GM19025 (cell line): ENCODE measurements around the gene EREG.

Experiments
- ATAC-seq: cut with Tn5 transposase; IDR thresholded peaks from one replicate; pipeline ENCODE4 v1.9.1; 2021; ENCODE audit warnings: mild to moderate bottlenecking, low read depth, moderate library complexity; ENCODE audit not compliant: unreplicated experiment

EREG gene

DNA sequence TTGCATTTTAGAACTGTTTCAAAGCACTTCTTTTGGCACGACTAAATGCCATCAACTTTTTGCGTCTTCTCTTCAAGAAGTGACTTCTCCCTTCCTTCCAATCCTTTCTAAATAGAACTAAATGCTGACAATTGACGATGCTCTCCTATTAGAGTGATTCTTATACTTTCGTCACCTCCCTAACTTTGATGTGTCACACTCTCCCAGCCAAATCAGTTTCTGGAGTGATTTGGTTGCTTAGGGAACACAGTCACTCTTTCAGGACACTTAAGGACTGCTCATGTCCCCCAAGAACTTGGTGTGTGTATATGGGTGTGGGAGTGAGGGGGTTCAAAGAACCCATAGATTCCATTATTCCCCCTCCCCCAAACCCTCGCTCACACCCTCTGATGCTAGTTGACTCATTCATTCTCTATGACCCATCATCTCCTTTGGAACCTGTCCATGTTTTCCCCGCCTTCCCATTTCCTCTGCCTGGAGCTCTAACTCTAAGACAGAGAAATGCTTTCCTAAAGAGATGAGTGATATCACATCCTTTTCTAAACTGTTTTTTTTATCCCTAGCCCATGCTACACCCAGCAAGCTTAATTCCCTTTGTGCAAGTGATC is 53.2 kb downstream of the EREG start:
- no peak for ATAC-seq

- ATAC-seq: no peak
Observed at GRCh38 chr4:74420863-74421262, 55.9 kb downstream of the EREG start.

- no peak for ATAC-seq
Observed at GRCh38 chr4:74423104-74423503, 58.2 kb downstream of the EREG start.

DNA sequence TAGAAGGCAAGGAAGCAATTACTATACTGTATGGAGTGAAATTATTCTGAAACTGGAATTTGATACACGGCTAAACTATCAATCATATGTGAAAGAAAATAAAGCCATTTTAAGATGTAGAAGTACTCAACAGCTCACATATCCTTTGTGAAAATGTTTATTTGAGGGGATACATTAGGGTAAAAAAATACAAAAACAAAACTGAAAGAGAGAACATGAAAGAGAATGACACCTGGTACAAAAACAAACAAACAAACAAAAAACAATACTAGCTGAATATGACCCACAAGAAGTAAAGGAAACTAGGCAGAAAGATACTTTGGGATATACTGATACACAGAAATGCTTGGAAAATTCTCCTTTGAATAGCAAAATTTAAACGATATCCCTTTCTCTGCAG is 59.2 kb downstream of the EREG start:
- no peak for ATAC-seq

DNA sequence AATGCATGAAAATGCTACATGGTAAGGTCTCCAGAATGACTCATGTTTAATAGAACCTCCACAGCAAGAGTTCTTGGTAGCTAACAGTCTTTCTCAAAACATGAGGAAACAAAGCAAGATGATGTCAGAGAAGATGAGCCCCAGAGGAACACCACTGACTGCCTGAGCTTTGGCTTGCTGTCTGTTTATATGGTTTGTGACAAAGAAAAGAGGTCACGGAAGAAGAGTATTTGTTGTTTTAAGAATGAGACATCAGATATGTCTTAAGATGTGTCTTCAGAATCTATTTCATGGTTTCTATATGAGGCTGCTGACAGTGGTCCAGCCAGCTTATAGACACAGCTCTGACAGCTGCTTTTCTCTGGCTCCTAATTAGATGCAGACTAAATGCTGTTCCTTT is 61.2 kb downstream of the EREG start:
- ATAC-seq: no peak

DNA sequence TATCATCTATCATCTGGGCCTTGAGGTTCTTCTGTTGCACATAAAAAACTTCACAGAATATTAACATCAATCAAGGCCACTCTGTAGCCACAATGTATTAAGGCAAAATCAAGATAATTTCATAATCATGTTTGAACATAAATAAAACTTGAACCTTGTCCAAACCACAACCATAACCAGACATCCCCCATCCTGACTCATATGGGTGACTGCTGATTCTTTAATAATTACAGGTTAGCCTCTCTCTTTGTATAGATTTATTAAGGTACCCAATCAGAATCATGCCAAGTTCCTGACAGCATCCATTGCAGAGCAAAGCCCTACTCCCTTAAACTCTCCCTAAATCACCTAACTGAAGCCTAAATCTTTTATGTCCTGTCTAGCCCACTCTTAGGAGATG is 63.3 kb downstream of the EREG start:
- ATAC-seq: no peak

DNA sequence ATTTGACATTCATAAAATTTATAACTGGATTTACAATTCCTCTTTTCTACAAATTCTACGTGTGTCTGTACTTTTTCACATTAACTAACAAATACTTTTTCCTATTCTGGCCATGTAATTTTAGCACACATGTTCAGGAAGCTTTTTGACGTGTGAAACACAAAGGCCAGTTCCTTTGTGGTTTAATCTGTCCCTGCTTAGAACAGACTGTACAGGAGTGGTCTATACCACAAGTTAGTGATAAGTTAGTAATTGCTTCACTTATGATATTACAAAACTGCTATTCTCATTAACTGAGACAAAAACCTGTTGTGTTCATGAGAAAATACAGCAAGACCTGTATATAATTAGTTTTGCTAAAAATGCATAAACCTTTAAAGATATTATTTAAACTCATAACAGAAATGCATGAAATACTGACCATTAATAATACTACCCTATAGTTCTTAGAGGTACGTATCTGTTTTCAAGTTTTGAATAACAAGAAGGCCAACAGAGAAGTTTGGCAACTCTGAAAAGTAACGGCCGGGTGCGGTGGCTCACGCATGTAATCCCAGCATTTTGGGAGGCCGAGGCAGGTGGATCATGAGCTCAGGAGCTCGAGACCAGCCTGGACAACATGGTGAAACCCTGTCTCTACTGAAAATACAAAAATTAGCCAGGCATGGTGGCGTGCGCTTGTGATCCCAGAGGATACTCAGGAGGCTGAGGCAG is 66.3 kb downstream of the EREG start:
- no peak for ATAC-seq

DNA sequence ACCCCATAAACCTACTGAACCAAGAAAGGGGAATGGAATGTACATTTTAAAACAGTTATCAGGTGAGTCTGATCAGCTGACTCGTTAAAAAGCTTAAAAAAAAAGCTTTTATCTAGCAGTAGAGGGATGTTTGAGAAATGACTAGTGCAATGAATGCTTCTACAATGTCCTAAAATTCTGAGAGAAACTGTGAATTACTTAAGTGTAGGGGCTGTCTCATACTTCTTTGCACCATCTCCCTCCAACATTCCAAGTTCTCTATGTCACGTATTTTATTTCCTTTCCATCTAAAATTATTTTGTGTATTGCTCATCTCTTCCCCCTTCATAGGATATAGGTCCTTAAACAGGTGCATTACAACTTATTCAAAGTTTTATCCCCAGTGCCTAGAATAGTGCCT is 68.1 kb downstream of the EREG start:
- no peak for ATAC-seq

- no peak for ATAC-seq
Observed at GRCh38 chr4:74433541-74434172, 68.7 kb downstream of the EREG start.

DNA sequence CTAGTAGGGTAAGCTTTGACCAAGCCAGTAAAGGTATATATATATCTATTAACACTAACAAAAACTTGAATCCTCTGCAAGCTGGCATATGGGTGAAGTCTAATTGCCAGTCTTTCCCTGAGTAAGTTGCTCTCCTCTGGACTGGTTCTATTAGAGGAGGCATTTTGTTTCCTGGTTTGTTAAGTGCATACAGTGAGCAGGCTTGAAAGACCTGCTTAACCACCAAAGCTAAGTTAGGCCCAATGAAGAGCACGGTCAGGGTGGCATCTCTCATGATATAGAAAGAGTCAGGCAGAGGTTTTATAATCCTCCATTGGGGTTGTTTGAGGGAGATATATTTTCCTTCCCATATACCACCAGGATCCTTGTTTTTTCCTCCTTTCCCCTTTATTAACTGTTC is 70.4 kb downstream of the EREG start:
- ATAC-seq: no peak

- no peak for ATAC-seq
Observed at GRCh38 chr4:74437866-74438265, 72.9 kb downstream of the EREG start.
